ENCODE measurements around the gene CPA5.
"Not testable (repeated sequence)": the region's sequence is repeated elsewhere in the genome, so short reads cannot be mapped to it uniquely, and the experiment has no call there.

The CPA5 gene

GRCh38 chr7:130374507-130374906 lies 29.9 kb downstream of the CPA5 start:
- DNase-seq (ENCODE audit: extremely low read depth in 1 of 2, low read depth in 1 of 2): no peak

GRCh38 chr7:130376461-130376860 lies 31.8 kb downstream of the CPA5 start:
- not testable (repeated sequence) for DNase-seq (ENCODE audit: extremely low read depth in 1 of 2, low read depth in 1 of 2)

- no peak for DNase-seq (ENCODE audit: extremely low read depth in 1 of 2, low read depth in 1 of 2)
Measured at GRCh38 chr7:130377178-130377577, 32.6 kb downstream of the CPA5 start.

GRCh38 chr7:130379019-130379418 lies 34.4 kb downstream of the CPA5 start:
- DNase-seq (ENCODE audit: extremely low read depth in 1 of 2, low read depth in 1 of 2): no peak

- DNase-seq (ENCODE audit: extremely low read depth in 1 of 2, low read depth in 1 of 2): no peak
Measured at GRCh38 chr7:130379532-130379920, 34.9 kb downstream of the CPA5 start.

GRCh38 chr7:130379921-130380860 lies 35.6 kb downstream of the CPA5 start, which contains the start of gene CPA1:
Gene CPA1, plus strand, starts transcription at chr7:130380494. Its CDS starts 27 bp downstream, at chr7:130380521.
- DNase-seq (ENCODE audit: extremely low read depth in 1 of 2, low read depth in 1 of 2): no peak

GRCh38 chr7:130380861-130381455 lies 36.3 kb downstream of the CPA5 start:
- no peak for DNase-seq (ENCODE audit: extremely low read depth in 1 of 2, low read depth in 1 of 2)

- no peak for DNase-seq (ENCODE audit: extremely low read depth in 1 of 2, low read depth in 1 of 2)
Measured at GRCh38 chr7:130381468-130382312, 37.1 kb downstream of the CPA5 start.

- no peak for DNase-seq (ENCODE audit: extremely low read depth in 1 of 2, low read depth in 1 of 2)
Measured at GRCh38 chr7:130383187-130383980, 38.8 kb downstream of the CPA5 start.

GRCh38 chr7:130384371-130384801 lies 39.8 kb downstream of the CPA5 start:
- no peak for DNase-seq (ENCODE audit: extremely low read depth in 1 of 2, low read depth in 1 of 2)

GRCh38 chr7:130384841-130385599 lies 40.4 kb downstream of the CPA5 start:
- no peak for DNase-seq (ENCODE audit: extremely low read depth in 1 of 2, low read depth in 1 of 2)

GRCh38 chr7:130385600-130386066 lies 41.0 kb downstream of the CPA5 start:
- no peak for DNase-seq (ENCODE audit: extremely low read depth in 1 of 2, low read depth in 1 of 2)

GRCh38 chr7:130386876-130387275 lies 42.3 kb downstream of the CPA5 start:
- DNase-seq (ENCODE audit: extremely low read depth in 1 of 2, low read depth in 1 of 2): no peak

GRCh38 chr7:130387306-130387627 lies 42.7 kb downstream of the CPA5 start:
- DNase-seq (ENCODE audit: extremely low read depth in 1 of 2, low read depth in 1 of 2): no peak

GRCh38 chr7:130387628-130388403 lies 43.2 kb downstream of the CPA5 start:
- DNase-seq (ENCODE audit: extremely low read depth in 1 of 2, low read depth in 1 of 2): no peak

- no peak for DNase-seq (ENCODE audit: extremely low read depth in 1 of 2, low read depth in 1 of 2)
Measured at GRCh38 chr7:130388671-130389070, 44.1 kb downstream of the CPA5 start.

GRCh38 chr7:130390486-130390885 lies 45.9 kb downstream of the CPA5 start:
- DNase-seq (ENCODE audit: extremely low read depth in 1 of 2, low read depth in 1 of 2): no peak

- no peak for DNase-seq (ENCODE audit: extremely low read depth in 1 of 2, low read depth in 1 of 2)
Measured at GRCh38 chr7:130393101-130393561, 48.5 kb downstream of the CPA5 start.
